Lower lobe of right lung (tissue), 2 donors: ENCODE measurements around the gene LGALS9. TPM values are rescaled to one million over a fixed set of nuclear protein-coding genes. Genes with fewer than 3 reads are reported as not detected.

Experiments
- ATAC-seq, 2 donors: fragments of 200-7000 bp; cut with Tn5 transposase; one replicate each; pipeline ENCODE4 v1.9.1; 2020 to 2022; ENCODE audit warnings: mild to moderate bottlenecking in 2 of 2, moderate library complexity in 2 of 2
- DNase-seq: peaks from one replicate; pipeline ENCODE4 v3.0.0-alpha.2; 2020
- H3K27ac ChIP-seq: fragments of 200-600 bp; one replicate; pipeline ENCODE4 v1.8.0; 2022
- H3K27me3 ChIP-seq: fragments of 200-600 bp; one replicate; pipeline ENCODE4 v1.8.0; 2022; ENCODE audit warnings: low read depth
- H3K36me3 ChIP-seq: fragments of 200-600 bp; one replicate; pipeline ENCODE4 v1.8.0; 2022; ENCODE audit warnings: mild to moderate bottlenecking
- H3K4me1 ChIP-seq: fragments of 200-600 bp; one replicate; pipeline ENCODE4 v1.8.0; 2022
- H3K4me3 ChIP-seq: fragments of 200-600 bp; one replicate; pipeline ENCODE4 v1.8.0; 2022; ENCODE audit warnings: mild to moderate bottlenecking
- H3K9me3 ChIP-seq: fragments of 200-600 bp; one replicate; pipeline ENCODE4 v1.8.0; 2022
- intact Hi-C: fragments of 100-400 bp; cut with DNase I; formaldehyde crosslinking; loops from one replicate; pipeline ENCODE4 v1.11.0; 2022
- total RNA-seq: library from RNA; stranded (reverse); fragmentation: NEBNext Ultra II Directional; extraction: Animal tissue kit (Norgen Biotek cat#: 25700); gene quantifications from one replicate; pipeline ENCODE4 v1.2.1, GENCODE V29; 2021
- TF ChIP-seq, protein P1 (sequence below): fragments of 200-600 bp; IDR thresholded peaks from one replicate; pipeline ENCODE4 v1.8.0; 2022; ENCODE audit warnings: antibody characterized with exemption, mild to moderate bottlenecking
- donor health status: DM: no; HTN: yes; CAD: no; lungs with severe emphysema.

Gene LGALS9
- total RNA-seq, 1 donor from 2014 or later: 349 TPM

DNA sequence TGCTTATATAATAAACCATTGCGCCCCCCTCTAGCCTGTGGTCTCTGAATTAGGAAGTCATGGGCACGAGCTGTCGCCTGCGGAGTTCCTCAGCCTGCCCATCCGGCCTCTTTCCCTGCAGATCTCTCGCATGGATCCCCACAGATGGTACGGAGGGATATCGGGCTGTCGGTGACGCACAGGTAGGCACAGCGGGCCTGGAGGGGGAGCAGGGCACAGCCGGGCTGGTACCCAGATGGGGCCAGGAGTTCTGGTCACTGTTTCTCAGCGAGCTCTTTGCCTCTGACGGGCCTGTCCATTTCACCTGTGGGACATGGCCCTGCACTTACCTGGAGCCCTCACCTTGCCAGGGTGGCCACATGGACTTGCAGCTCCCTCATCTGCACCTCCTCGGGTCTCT lies 42.6 kb upstream of the LGALS9 start:
- peaks cover 71% of the 10 kb centered on the region for H3K36me3 ChIP-seq
- no peaks in the 10 kb centered on the region for H3K9me3 ChIP-seq
- no peak overlapping the region for H3K4me3 ChIP-seq
- no peak for DNase-seq
- H3K27ac ChIP-seq: no peak overlapping the region
- no peak for ATAC-seq
- H3K27me3 ChIP-seq: no peaks in the 10 kb centered on the region
- TF ChIP-seq, protein P1, sequence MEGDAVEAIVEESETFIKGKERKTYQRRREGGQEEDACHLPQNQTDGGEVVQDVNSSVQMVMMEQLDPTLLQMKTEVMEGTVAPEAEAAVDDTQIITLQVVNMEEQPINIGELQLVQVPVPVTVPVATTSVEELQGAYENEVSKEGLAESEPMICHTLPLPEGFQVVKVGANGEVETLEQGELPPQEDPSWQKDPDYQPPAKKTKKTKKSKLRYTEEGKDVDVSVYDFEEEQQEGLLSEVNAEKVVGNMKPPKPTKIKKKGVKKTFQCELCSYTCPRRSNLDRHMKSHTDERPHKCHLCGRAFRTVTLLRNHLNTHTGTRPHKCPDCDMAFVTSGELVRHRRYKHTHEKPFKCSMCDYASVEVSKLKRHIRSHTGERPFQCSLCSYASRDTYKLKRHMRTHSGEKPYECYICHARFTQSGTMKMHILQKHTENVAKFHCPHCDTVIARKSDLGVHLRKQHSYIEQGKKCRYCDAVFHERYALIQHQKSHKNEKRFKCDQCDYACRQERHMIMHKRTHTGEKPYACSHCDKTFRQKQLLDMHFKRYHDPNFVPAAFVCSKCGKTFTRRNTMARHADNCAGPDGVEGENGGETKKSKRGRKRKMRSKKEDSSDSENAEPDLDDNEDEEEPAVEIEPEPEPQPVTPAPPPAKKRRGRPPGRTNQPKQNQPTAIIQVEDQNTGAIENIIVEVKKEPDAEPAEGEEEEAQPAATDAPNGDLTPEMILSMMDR: no peak
- H3K4me1 ChIP-seq: no peaks in the 10 kb centered on the region
- intact Hi-C loops: no loop called here

DNA sequence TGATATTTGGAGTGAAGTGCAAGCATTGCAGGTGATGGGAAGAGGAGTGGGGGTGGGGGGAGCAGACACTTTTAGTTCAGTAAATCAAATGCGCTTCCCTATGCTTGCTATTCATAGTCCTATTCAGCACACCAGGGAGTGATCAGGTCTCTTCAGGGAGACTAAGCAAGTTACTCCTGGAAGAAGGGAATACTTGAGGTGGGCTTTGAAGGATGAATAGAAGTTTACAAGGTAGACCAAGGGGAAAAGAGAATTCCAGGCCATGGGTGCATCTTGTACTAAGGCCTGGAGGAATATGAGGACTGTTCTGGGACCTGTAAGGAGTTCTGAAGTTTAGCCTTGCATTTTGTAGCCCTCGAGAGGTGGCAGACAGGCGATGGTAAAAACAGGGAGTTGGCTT lies 40.1 kb upstream of the LGALS9 start:
- H3K4me1 ChIP-seq: no peaks in the 10 kb centered on the region
- no peaks in the 10 kb centered on the region for H3K9me3 ChIP-seq
- intact Hi-C loops: no loop called here
- ATAC-seq (no peak), DNase-seq (no peak)
- TF ChIP-seq, protein P1: no peak
- no peaks in the 10 kb centered on the region for H3K27me3 ChIP-seq
- H3K36me3 ChIP-seq: peaks cover 80% of the 10 kb centered on the region
- H3K27ac ChIP-seq: no peak overlapping the region
- no peak overlapping the region for H3K4me3 ChIP-seq

DNA sequence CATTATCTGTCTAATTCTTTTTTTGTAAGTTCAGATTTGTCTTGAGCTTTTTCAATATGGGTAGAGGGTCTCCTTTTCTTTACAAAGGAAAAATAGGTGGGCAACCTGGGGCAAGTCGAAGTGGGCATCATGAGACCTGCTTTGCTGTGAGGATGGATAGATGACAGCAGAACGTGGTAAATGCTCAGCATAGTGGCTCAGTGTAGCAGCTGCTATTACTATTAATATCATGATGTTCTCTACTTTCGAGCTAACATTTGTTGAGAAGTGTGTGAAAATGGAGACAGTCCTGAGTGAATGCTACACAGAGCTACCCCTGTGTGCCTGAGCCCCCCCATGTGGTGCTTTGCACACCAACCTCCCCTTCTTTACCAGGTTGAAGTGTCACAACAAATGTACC lies 39.0 kb upstream of the LGALS9 start:
- Histone ChIP-seq H3K4me1 (no peaks in the 10 kb centered on the region), H3K9me3 (no peaks in the 10 kb centered on the region), H3K27ac (no peak overlapping the region), H3K27me3 (no peaks in the 10 kb centered on the region), H3K36me3 (peaks cover 84% of the 10 kb centered on the region), H3K4me3 (no peak overlapping the region)
- TF ChIP-seq, protein P1: no peak
- ATAC-seq: no peak
- intact Hi-C loops: no loop called here
- no peak for DNase-seq

DNA sequence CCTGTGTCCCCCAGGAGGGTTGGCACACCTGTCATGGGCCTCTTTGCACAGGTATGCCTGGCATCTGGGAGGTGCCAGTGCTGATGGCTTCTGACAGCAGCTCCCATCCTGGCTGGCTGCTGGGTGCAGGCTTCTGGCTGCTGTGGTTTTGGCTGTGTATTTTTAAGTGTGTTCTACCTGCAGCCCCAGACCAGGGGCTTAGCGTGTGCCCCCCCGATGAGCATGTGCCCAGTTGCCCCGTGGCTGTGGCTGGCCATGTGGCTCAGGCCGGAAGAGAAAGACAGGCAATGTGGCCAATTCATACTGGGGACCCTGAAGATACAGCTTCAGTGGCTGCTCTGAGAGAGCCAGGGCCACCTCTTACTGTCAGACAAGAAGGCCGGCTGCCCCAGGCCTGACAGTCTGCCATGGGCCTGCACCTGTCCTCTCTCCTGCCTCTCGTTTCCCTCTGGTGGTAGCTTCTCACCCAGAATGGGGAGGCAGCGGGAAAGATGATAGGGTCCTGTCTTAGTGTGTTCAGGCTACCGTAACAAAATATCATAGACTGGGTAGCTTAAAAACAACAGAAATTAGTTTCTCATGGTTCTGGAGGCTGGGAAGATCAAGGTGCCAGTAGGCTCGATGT lies 37.6 kb upstream of the LGALS9 start:
- Histone ChIP-seq H3K4me3 (no peak overlapping the region), H3K9me3 (no peaks in the 10 kb centered on the region), H3K36me3 (peaks cover 86% of the 10 kb centered on the region), H3K27ac (no peak overlapping the region), H3K4me1 (no peaks in the 10 kb centered on the region), H3K27me3 (no peaks in the 10 kb centered on the region)
- DNase-seq (no peak), ATAC-seq (peak; percentile 11 to 32)
- TF ChIP-seq, protein P1: no peak
- intact Hi-C loops: no loop called here

DNA sequence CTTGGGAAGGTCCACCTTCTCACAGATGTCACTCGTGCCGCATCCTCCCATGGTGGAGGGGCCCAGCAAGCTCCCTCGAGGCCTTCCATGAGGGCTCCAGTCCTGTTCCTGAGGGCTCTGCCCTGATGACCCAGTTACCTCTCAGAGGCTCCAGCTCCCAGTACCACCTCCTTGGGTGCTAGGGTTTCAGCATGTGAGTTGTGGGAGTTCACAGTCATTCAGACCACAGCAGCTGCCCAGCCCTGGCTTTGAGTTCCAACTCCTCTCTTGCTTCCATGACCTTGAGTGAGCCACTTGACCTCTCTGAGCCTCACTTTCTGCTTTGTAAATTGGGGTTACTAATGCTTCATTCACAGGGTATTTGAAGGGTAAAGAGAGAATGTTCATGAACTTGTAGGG lies 37.1 kb upstream of the LGALS9 start:
- ATAC-seq (no peak), DNase-seq (no peak)
- Histone ChIP-seq H3K27me3 (no peaks in the 10 kb centered on the region), H3K27ac (no peak overlapping the region), H3K9me3 (no peaks in the 10 kb centered on the region), H3K4me3 (no peak overlapping the region), H3K4me1 (no peaks in the 10 kb centered on the region), H3K36me3 (peaks cover 86% of the 10 kb centered on the region)
- intact Hi-C loops: no loop called here
- TF ChIP-seq, protein P1: no peak

DNA sequence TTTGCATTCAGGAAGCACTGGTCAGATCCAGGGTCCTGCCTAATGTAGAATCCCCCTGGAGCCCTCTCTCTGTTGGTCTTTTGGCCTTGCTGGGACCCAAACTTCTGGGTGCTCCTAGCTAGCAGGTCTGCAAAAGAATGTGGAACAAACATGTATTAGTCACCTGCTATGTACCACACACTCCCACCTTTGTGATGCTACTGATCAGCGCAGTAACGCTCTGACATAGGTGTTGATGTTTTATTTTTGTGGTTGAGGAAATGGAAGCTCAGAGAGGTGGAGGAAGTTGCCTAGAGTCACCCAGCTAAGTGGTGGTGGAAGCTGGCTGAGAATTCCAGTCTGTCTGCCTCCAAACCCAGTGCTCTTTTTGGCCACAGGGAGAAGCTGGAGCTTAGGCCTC lies 35.8 kb upstream of the LGALS9 start:
- ATAC-seq: no peak
- DNase-seq: no peak
- Histone ChIP-seq H3K4me1 (no peaks in the 10 kb centered on the region), H3K27ac (no peak overlapping the region), H3K4me3 (no peak overlapping the region), H3K36me3 (peaks cover 79% of the 10 kb centered on the region), H3K27me3 (no peaks in the 10 kb centered on the region), H3K9me3 (no peaks in the 10 kb centered on the region)
- TF ChIP-seq, protein P1: no peak
- intact Hi-C loops: no loop called here
